22Rv1 (cell line): ENCODE measurements around the gene WDR5.

ENCODE experiments used
- CTCF ChIP-seq: fragments of 450-650 bp; IDR thresholded peaks from 2 replicates; pipeline ENCODE4 v1.5.1; 2017; ENCODE audit warnings: mild to moderate bottlenecking
- ZFX ChIP-seq: fragments of 450-650 bp; IDR thresholded peaks from 2 replicates; pipeline ENCODE4 v1.6.1; 2017; ENCODE audit warnings: antibody characterized with exemption, borderline replicate concordance

DNA sequence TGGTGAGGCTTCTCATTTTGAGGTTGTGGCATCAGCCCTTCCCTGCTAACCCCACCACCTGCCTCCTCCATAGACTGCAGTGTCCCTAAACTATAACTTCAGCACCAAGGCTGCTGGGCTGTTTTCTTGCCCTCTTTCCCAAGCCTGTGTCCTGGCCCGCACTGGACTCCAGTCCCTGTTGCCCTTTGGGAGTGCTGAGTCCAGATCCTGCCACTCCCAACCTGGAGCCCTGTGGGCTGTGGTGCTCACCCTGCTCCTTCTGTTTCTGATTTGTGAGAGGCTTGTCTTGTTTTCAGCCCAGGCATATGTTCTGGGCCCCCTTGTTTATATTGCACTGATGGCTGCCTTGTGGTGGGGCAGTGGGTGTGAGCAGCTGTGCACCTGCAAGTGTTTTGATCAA, 68.2 kb downstream of the WDR5 start:
- no peak for TF ChIP-seq CTCF
- TF ChIP-seq ZFX, result no peak
